HG03565 (cell line): ENCODE results near the gene TLE6.
"Not testable (repeated sequence)": the region's sequence is repeated elsewhere in the genome, so short reads cannot be mapped to it uniquely, and the experiment has no call there.

Experiments
- ATAC-seq: cut with Tn5 transposase; IDR thresholded peaks from one replicate; pipeline ENCODE4 v1.9.1; 2021; ENCODE audit warnings: mild to moderate bottlenecking, moderate library complexity; ENCODE audit not compliant: unreplicated experiment

Gene TLE6

GRCh38 chr19:2973229-2973628 lies 4.1 kb upstream of the TLE6 start:
- ATAC-seq: no peak

DNA sequence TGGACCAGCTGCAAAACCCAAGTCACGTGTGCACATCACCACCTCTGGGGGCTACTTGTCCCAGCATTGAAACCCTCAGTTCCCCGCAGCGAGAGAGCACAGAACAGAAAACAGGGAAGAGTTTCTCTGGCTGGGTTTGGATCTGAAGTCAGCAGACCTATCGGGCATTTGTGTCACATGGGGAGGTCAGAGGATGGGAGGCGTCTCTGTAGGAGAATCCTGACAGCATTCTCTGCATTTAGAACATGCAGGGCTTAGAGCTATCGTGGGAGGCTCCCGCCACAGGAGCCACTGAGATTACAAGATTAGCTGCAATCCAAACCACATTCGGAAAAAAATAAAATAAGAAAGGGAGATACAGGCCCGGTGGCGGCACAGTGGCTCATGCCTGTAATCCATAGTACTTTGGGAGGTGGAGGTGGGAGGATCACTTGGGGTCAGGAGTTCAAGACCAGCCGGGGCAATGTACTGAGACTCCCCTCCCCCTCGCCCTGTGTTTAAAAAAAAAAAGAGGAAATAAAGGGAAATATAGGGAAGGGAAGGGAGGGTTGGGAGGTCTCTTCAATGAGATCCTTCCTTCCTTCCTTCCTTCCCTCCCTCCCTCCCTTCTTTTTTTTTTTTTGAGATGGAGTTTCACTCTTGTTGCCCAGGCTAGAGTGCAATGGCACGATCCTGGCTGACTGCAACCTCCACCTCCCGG lies 2.9 kb upstream of the TLE6 start:
- no peak for ATAC-seq

DNA sequence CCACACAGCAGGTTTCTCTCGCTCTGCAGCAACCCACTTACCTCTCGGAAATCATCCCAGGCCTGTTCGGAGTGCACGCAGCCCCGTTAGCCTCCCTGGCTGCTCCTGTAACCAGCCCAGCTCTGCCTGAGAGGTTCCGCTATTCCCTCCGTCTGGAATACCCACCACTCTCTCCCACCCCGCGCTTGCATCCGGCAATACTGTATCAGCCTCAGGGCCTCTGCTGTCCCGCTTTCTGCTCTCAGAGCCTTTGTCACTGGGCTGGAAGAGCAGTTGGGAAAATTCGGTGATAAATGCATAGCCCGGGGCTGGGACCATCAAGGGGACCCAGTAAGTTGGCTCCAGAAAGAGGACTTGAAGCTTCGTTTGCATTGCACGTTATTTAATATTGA lies 759 bp upstream of the TLE6 start:
- ATAC-seq: no peak

GRCh38 chr19:2977746-2978138 lies 378 bp downstream of the TLE6 start:
- no peak for ATAC-seq

DNA sequence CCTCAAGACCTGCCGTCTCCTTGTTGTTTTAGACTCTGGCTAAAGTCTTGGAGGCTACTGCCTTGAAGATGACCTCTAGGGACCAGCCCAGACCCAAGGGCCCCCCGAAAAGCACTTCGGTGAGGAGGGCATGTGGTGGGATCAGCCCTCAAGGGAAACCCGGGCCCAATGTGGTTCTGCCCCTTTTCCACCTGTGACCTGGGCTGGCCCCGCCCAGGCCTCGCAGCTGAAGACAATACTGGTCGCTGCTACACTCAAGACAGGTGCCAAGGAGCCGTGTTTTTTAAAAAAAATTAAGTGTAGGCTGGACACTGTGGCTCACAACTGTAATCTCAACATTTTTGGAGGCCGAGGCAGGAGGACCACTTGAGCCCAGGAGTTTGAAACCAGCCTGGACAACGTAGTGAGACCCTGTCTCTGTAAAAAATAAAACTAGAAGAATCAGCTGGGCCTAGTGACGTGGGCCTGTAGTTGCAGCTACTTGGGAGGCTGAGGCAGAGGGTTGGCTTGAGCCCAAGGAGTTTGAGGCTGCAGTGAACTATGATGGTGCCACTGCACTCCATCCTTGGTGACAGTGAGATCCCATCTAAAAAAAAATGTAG lies 903 bp downstream of the TLE6 start:
- ATAC-seq: no peak

- ATAC-seq: no peak
These were observed 1.4 kb downstream of the TLE6 start for GRCh38 chr19:2978772-2979171.

DNA sequence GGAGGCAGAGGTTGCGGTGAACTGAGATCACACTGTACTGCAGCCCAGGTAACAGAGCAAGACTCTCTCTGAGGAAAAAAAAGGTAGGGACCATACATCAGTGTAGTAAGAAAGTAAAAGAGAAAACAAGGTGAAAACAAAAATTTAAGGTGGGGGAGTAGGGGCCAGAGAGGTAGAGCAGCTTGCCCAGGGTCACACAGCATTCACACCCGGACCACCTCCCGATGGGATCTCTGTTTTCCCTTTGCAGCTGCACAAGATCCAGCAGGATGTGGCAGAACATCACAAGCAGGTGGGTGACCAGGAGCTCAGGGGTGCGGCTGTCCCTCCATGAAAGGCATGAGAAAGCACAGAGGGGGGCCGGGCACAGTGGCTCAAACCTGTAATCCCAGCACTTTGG lies 4.5 kb downstream of the TLE6 start:
- no peak for ATAC-seq

DNA sequence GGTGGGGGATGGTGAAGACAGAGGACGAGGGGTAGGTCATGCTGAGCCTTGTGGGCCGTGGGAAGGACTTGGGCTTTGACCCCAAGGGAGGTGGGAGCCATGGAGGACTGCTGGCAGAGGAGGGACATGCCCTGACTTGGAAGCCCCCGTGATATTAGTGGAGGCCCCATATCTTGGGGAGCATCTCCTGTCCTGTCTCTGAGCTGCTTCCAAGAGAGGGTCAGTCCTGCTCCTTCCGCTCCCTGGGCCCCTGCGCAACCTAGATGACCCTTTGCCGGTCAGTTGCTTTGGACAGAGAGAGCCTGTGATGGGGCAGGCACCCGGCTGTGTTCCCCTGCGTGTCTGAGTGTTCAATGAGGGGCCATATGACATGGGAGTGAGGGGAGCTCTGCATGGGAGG lies 5.2 kb downstream of the TLE6 start:
- ATAC-seq: no peak

DNA sequence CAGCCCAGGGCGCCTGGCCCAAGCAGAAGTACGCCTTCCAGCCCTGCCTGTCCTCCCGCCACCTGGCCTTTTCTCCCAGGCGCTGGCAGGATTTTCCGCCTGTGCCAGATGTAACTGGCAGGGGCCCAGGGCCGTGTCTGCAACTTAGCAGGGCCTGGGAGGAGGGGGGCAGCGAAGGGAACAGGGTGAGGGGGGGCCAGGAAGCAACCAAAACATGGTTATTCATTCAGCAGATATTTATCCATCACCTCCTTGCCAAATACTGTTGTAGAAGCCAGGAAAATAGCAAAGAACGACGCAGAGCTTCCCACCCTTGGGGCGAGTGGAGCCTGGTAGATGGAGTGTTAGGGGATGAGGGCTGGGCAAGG lies 5.6 kb downstream of the TLE6 start:
- no peak for ATAC-seq

DNA sequence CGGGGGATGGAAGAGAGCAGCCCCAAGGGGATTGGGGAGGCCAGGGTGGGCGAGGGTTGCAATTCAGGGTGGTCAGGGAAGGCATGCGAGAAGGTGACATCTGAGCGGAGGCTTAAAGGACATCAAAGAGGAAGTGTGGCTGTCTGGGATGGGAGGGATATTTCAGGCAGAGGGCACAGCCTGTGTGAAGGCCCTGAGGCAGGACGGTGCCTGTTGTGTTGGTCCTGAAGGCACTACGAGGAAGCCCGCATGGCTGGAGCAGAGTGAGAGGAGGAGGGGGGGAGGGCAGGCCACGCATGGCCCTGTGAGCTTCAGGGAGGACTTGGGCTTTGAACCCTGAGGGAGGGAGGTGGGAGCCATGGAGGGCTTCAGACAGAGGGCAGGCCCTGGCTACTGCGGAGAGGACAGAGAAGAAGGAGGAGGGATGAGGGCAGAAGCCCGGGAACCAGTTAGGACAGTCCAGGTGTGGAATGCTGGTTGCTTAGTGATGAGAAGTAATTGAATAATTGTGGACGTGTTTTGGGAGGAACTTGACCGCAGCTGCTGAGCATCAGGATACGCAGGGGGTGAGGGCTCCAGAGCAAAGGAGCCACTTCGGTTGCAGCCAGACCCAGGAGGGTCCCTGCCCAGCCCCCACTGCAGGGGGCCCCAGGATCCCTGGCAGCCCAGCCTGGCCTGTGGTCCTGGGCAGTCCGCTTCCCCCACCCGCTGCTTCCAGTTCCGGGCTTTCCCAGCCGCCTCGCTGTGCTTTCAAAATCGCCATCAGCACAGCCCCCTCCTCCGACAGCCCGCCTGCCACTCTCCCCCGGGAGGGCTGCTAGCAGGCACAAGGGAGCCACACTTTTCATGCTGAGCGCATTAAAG lies 6.2 kb downstream of the TLE6 start:
- no peak for ATAC-seq

DNA sequence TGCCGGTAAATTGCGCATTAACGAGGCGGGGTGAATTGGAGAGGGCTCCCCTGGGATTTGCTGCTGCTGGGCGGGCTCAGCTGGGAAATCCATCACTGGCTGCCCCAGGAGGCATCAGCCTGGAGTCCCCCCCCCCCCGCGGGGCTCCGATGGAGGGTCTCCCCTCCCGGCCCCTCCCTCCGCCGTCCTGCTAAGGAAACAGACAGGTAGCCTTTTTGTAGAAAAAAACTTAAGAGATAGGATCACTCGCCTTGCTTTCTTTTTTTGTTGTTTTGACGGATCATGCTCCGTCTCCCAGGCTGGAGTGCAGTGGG lies 6.8 kb downstream of the TLE6 start:
- no peak for ATAC-seq

GRCh38 chr19:2986951-2987524 lies 9.7 kb downstream of the TLE6 start:
- no peak for ATAC-seq

DNA sequence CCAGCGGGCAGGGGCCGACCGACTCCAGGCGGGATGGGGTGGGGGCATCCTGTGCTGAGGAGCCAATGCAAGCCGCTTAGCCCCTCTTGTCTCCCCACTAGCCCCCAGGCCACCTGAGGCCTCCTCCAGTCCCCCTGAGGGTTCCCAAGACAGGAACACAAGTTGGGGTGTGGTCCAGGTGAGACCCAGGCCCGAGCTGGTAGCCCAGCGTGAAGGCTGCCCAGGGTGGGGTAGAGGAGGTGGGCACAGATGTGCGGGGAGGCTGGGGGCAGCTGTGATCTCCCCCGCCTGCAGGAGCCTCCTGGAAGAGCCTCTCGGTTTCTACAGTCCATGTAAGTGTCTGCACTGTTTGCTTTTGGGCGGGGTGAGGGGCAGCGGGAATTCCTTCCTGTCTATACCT lies 10.4 kb downstream of the TLE6 start:
- no peak for ATAC-seq

DNA sequence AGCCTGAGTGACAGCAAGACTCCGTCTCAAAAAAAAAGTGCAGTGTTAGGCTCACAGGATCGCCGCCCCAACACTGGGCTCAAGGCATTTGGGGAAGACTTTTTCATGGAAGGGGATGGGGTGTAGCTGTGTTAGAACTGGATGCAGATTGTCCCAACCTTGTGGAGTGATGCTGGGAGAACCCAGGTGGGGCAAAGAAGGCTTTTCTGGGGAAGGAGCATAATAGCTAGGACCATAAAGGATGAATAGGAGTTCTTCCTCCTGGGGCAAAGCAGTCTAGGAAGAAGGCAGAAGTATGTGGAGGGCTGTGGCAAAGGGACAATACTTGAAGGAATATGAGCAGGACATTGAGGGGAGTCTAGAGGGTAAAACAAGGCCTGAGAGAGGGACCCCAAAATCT lies 11.2 kb downstream of the TLE6 start:
- ATAC-seq: no peak

DNA sequence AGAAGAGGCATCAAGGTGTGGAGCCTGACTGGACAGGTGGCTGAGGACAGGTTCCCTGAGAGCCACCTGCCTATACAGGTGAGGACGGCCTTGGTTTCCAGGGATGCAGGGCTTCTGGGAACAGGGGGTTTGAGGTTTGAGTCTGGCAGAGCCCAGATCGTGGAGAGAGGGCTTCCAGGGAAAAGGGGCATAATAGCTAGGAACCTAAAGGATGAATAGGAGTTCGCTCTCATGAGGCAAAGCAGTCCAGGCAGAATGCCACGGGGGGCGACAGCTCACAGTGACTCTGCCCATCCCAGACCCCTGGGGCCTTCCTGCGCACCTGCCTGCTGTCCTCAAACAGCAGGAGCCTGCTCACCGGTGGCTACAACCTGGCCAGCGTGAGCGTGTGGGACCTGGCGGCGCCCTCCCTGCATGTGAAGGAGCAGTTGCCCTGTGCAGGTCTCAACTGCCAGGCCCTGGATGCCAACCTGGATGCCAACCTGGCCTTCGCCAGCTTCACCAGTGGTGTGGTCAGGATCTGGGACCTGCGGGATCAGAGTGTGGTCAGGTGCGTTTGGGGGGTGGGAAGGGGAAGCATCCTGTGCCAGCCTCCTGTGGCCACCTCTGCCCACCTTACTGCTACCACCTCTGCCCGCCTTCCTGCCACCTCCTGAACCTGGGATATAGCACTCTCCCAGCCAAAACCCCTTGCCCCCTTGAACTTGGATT lies 12.0 kb downstream of the TLE6 start:
- ATAC-seq: no peak

DNA sequence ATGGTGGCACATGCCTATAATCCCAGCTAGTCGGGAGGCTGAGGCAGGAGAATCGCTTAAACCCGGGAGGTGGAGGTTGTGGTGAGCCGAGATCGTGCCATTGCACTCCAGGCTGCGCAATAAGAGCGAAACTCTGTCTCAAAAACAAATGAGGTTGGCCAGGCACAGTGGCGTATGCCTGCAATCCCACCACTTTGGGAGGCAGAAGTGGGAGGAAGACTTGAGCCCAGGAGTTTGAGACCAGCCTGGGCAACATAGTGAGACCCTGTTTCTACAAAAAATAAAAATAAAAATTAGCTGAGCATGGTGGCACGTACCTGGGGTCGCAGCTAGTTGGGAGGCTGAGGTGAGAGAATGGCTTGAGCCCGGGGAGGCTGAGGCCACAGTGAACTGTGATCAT lies 15.0 kb downstream of the TLE6 start:
- ATAC-seq: not testable (repeated sequence)

- no peak for ATAC-seq
These were observed 15.6 kb downstream of the TLE6 start for GRCh38 chr19:2992958-2993357.

GRCh38 chr19:2993579-2993978 lies 16.2 kb downstream of the TLE6 start:
- no peak for ATAC-seq

- ATAC-seq: no peak
These were observed 17.3 kb downstream of the TLE6 start for GRCh38 chr19:2994588-2995131.

- no peak for ATAC-seq
These were observed 20.4 kb downstream of the TLE6 start for GRCh38 chr19:2997720-2998119.

GRCh38 chr19:2998642-2999041 lies 21.3 kb downstream of the TLE6 start:
- ATAC-seq: no peak
